NCI-H748 (cell line): ENCODE measurements around the gene CMKLR1.

ENCODE experiments used
- DNase-seq: peaks from one replicate; lab custom pipeline; 2025; ENCODE audit not compliant: unreplicated experiment; lab: John Stamatoyannopoulos, UW

The CMKLR1 gene, protein sequence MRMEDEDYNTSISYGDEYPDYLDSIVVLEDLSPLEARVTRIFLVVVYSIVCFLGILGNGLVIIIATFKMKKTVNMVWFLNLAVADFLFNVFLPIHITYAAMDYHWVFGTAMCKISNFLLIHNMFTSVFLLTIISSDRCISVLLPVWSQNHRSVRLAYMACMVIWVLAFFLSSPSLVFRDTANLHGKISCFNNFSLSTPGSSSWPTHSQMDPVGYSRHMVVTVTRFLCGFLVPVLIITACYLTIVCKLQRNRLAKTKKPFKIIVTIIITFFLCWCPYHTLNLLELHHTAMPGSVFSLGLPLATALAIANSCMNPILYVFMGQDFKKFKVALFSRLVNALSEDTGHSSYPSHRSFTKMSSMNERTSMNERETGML

DNA sequence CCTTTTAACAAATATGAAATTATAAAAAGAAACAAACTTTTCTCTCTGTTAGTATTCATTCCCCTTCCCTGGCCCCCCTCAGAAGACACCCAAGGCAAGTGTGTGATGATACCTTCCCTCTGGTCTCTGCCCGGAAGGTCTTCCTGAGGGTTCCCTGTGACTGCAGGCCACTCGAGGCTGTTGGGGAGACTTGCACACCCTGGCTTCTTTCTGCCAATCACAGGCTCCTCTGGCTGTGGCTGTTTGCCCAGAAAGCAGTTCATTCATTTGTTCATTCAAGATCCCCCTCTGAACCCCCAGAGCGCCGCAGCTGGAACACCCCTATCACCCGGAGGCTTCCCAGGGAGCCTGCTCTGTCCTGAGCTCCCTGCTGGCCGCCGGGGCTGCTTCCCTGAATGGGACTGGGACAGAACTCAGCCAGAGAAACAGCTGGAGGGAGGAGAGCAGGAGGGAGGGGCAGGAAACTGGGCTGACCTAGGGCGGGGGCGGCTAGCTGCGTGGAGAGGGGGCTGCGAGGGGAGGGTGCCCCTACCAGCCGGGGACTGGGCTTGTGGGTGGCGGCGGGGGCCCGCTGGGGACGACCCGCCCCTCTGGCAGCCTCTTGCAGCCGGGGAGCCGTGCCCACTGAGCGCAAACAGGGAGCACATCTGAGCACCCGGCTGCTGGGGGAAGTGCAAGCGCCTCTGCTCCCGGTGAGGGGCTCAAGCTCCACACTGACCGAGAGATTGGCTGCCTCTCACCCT is at the start of gene CMKLR1:
TSS of gene CMKLR1 (minus strand) at position 397 of the 743 bp plus-strand sequence. CDS start 45,720 bp downstream, outside the sequence.
- DNase-seq, result no peak

DNA sequence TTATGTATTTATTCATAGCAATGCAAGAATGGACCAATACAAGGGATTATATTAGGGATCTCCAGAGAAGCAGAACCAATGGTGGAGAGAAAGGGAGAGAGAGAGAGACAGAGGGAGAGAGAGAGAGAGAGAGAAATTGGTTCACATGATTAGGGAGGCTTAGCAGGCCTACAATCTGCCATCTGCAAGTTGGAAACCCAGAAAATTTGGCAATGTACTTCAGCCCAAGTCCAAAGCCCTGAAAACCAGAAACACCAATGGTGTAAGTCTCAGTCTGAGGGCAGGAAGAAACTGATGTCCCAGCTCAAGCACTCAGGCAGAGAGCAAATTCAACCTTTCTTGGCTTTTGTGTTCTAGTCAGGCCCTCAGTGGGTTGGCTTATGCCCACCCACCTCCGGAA is 48.7 kb upstream of the CMKLR1 start:
- DNase-seq, result no peak

DNA sequence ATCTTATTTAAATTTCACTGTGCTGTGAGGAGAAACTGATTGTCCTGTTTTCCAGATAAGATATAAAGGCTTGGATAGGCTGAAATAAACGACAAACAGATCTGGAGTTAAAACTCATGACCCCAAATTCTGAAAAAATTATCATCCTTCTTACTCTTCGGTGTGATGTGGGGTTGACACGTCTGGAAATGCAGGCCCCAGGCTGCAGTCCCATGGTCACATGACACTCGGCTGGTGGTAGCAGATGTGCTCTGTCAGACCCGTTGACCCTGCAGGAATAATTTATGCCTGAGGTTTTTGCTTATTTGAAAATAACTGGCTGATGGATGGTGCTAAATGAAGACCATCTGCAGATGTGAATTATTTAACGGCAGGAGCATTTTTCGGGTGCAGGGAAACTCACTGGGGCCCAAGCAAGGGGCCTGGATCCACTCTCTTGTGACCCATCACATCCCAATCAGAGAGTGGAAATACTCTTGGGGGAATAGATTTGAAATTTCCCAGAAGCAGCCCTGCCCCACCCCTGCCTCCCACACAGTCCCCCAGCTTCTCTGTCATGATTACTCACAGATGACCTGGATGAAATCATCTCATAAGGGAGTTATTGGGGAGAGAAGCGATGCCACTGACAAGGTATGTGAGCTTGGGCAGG is 47.7 kb upstream of the CMKLR1 start:
- no peak for DNase-seq

DNA sequence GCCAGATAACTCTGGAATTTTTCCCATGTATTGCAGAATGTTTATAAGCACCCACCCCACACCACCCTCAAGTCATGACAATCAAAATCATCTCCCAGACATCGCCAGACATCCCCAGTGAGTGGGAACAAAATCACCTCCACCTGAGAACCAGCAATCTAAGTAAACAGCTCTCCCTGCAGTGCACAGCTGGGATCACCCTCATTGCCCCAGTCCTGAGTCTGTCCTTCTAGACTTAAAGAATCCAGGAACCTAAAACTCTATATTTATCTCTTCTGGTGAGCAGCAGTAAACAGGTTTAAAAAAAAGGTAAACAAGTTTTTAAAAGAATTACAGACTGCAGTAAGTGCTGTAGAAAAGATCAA is 43.3 kb upstream of the CMKLR1 start:
- DNase-seq, result no peak

DNA sequence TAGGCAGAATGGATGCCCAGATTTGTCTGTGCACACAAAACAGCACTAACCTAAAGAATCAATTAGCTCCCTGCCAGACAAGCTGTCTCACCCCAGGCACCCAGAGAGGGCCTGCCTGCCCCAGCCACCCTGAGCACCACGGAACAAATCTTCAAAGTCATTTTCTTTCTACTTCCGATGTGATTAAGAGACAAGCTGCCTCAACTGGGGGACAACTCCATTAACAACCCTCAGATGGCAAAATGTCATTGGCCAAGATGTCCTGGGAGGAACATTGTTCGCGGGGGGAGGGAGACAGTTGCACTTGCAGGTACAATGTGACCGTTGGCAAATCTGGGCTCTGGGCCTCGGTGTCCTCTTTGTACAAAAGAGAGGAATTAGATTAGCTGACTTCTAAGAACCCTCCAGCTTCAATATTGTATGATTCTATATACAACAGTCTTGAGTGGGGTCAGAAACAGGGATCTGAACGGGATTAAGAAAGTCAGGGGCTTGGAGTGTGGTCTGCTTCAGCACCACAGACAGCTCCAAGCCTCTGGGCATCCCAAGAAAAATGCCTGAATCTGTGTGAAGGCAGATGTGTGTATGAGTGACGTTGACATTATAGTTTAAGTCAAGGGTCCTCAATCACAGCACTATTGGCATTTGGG is 42.8 kb upstream of the CMKLR1 start:
- DNase-seq, result no peak

DNA sequence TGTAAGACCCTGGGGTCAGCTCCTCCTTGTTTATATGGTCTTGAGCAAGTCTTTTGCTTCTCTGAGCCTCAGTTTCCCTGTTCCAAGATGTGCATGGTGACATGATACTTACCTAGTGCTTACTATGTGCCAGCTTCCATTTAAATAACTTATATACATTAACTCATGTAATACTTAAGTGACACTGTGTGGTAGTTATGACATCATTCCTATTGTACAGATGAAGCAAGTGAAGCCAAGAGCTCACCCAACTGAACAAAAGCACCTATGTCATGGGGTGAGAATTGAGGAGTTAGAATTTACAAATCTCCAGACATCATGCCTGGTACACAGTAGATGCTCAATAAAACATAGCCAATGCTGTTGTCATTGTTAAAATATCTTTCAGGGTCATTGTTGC is 41.3 kb upstream of the CMKLR1 start:
- no peak for DNase-seq

DNA sequence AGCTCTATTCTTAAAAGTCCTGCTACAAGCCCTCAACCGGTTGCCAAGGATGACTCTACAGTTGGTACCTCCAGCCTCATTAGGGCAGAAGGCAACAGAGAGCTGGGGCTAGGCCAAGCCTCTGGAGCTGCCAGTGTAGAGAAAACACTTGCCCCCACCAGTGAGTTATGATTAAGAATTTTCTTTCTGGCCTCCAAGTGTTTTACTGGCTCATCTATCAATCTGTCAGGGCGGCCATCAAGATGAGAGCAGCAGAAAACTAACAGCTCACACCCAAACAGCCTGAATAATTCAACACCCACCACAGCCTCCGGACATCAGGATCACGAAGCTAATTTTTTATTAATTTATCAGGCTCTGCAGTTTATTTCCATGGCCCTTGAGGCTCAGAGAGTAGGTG is 40.7 kb upstream of the CMKLR1 start:
- DNase-seq, result no peak

DNA sequence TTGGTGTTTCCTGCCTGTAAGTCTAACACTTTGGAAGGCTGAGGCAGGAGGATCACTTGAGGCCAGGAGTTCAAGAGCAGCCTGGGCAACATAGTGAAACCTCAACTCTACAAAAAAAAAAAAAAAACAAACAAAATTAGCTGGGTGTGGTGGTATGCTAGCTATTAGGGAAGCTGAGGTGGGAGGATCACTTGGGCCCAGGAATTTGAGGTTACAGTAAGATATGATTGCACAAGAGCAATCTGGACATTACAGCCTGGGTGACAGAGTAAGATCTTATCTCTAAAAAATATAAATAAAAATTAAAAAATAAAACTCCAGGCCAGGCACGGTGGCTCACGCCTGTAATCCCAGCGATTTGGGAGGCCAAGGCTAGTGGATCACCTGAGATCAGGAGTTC is 39.8 kb upstream of the CMKLR1 start:
- DNase-seq, result no peak

DNA sequence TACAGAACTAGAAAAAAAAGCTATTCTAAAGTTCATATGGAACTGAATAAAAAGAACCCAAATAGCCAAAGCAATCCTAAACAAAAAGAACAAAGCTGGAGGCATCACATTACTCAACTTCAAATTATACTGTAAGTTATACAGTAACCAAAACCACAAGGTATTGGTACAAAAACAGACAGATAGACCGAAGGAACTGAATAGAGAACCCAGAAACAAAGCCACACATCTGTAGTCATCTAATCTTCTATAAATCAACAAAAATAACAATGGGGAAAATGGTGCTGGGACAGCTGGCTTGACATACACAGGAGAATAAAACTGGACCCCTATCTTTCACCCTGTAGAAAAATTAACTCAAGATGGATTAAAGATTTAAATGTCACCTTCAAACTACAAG is 38.1 kb upstream of the CMKLR1 start:
- DNase-seq, result no peak

DNA sequence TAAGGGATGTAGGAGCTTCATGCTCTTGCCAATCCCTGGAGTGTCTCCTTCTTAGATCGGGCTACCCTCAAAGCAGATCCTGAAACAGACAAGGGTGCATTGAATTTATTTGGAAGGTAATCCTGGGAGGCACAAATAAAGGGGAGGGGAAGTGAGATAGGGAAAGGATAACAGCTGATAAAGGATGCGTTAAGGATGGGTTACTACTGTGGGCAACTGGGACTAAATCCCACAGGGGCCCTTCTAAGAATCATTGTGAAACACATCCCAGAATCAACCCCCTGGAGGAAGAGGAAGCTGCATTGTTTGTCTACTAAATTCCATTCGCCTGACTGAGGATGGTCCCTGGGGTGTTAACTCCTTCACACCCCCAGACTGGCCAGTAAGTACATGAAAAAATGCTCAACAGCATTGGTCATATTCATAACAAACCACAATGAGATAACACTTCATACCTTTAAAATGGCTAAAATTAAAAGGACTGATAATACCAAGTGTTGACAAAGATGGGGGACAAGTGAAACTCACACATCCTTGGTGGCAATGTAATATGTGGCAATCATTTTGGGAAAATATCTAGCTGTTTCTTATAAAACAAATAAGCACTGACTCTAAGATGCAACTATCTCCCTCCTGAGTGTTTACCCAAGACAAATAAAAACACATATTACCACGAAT is 37.0 kb upstream of the CMKLR1 start:
- no peak for DNase-seq

DNA sequence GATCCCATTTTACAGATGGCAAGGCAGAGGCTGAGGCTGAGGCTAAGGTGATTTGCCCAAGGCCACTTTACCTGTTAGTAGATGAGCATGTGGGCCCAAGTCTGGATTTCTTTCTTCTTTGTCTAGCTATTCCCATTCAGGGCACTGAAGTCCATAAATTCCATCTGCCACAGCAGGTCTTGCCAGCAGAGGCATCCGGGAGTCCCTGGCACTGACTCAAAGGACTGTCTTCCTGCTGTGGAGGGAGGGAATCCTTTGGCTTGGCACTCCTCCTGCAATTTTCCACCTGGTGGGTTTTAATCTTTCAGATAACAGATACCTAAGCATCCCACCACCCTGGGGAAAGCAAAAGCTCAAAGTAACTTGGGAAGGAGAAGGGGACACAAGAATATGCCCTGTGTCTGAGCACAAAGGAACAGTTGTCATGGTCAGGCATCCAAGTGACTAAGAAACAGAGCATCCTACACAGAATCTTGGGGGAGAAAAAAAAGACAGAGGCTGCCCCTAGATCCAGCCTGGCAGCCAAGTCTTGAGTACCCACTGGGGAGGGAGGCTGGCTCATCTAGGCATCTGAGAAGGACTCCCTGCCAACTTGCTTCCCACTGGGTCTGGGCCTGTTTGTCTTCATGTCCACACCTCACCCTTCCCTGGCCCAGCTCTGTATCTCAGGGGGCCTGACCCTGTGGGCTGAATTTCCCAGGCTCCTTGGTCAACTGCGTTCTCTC is 35.6 kb upstream of the CMKLR1 start:
- no peak for DNase-seq

DNA sequence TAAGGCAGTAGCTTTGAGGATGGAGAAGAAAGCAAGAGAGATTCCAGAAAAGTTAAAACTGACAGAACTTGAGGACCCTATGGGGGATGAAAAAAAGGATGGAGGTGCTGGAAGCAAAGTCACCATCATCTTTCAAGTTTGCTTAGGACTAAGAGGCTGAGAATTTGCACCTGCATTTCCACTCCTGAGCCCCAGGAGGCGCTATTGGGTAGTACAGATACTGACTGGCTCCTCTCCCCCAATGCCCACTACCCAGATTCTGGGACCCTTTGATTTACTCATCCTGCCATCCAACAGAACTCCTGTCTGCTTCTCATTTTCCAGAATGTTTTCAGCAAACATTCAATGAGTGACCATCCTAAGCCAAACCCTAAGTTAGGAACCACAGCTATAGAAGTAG is 34.0 kb upstream of the CMKLR1 start:
- DNase-seq, result no peak

DNA sequence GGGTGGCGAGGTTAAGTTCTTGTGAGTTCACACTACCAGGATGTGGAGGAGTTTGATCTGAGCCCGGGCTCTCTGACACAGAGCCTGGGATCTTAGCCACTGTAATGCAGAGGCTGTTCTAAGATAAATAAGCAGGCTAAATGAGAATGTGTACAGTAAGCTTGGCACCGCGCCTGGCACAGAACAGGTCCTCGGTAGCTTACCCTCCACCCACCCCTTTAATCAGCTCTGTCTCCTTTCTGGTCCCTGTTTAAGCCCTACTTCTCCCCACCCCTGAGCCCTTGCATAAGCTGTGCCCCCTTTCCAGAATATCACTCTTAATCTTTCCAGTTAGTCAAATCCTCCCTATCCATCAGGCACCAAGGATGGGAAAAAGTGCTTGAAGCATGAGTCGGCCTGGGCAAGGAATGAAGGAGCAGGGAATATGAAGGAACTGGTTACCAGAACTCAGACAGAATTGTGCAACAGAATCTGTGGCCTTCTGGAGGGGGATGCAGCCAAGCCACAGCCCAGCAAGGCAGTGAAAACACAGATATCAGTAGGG is 32.8 kb upstream of the CMKLR1 start:
- no peak for DNase-seq

DNA sequence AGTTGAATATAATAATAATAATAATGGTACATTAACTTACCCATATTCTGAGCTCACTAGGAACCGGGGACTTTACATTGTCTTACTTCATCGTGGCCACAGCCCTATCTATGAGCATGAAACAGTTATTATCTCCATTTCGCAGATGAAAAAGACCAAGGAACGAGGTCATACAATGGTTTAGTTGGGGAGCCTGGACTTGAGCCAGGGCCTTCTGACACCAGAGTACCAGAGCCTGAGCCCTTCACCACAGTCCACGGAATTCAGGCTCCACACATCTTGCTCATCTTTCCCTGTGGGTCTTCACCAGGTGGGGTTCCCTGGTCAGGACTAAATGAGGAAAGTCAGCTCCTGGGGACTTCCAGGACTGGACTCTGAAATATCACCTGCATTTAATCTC is 31.3 kb upstream of the CMKLR1 start:
- DNase-seq, result no peak

DNA sequence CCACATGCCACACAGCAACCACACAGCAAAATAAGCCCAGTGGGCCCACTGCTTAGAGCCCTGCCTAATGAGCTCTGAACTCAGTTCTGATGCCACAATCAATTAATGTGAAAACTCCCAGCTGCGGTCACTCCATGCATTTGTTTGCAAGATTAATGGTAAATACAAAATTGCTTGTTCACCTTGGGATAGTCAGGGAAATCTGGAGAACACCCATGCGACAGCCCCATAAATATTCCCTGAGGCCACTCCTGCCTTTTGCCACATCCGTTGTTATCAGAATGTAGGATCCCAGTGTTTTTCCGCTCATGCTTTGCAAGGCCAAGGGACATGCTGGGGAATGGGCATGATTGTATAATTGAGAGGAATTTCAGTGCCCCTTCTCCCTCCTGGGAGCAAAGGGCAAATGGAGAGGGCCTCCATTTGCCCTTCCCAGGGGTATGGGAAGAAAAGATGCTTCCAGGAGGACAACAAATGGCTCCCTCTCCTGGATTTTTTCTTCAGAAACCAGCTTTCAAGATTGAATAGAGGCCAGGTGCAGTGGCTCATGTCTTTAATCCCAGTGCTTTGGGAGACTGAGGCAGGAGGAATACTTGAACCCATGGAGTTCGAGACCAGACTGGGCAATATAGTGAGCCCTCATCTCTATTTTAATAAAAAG is 30.8 kb upstream of the CMKLR1 start:
- no peak for DNase-seq

DNA sequence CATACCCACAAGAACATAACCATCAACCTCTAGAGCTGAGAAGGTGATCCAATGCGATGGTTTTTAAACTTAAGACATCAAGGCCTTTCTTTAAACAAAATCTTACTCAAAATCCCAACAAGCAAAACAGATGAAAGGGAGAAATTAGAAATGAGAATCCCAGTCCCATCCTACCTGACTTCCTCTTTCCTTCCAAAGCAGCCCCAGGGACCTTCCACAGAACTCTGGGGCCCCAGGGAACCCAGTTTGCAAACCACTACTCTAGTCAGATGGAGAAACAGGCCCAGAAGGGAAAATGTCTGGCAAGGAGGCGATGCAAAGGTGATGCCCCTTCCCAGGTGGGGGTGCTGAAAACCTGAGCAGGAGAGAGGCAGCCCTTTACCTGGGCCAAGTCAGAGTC is 29.0 kb upstream of the CMKLR1 start:
- DNase-seq, result no peak

DNA sequence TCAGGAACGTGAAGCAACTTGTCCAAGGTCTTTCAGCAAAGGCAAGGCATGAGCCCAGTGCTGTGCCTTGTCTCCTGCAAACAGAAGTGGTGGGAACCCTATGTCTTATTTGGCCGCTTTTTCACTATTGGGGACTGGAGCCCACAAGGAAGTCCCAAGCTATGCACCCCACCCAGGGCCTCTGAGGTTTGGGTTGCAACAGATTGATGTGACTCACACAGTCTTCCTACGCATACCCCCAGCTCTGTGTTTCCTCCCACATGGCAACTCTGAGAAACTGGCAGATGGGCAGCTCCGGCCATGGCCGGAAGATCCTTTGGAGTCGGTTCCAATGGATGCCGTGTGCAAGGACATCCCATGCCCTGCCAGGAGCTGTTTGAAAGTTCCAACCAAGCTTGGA is 28.3 kb upstream of the CMKLR1 start:
- no peak for DNase-seq

DNA sequence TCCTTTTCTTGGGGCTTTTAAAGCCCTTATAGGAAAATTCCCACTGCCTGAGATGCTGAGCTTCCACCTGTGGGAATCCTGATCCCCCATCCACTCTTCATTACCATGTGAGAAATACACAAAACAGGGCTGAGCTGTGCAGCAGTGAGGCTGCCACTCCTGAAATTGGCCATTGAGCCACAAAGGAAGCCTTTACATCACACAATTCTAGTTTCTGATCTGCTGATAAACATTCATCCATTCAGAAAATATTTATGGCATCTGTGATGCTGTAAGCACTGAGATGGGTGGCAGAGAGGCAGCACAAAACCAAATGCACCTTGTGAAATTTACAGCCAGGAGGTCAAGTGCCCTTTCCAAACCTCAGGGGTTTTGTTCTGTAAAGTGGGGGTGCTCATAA is 26.2 kb upstream of the CMKLR1 start:
- DNase-seq, result no peak

DNA sequence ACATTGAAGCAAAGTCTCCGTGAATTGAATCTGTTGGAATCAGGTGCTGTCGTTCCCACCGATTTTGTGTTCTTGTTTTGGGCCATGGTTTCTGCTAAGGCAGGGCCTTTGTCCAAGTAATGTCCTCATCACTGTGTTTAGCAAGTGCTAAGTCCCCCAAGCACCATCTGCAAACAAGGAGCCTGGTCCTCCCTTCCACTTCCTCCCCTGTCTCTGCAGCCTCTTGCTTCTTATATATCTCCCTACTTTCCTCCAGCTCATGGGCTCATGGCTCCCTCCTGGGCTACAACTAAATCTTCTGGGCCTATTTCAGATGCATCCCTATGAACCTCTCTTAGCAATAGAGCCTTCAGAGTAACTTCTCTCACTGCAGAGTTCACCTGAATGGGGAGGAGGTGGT is 25.8 kb upstream of the CMKLR1 start:
- no peak for DNase-seq

DNA sequence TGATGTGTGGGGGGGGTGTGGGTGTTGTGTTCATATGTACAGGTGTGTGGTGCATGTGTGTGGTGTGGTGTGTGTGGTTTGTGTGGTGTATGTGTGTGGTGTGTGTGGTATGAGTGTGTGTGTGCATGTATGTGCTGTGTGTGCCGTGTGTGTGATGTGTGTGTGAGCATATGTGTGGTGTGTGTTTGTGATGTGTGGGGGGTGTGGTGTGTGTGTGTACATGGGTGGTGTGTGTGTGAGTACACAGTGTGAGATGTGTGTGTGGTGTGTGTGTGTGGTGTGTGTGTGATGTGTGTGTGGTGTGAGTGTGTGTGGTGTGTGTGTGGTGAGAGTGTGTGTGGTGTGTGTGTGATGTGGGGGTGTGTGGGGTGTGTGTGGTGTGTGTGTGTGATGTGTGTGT is 24.5 kb upstream of the CMKLR1 start:
- no peak for DNase-seq
